T-helper 1 cell treated with Interleukin-12 subunit alpha and Interleukin-12 subunit beta and Interleukin-4 antibody, amounts not matched to agents 30 ng/mL and 1 ng/mL, for 36 hours (primary cell): ENCODE results near the gene PDZRN3. TPM values are rescaled to one million over a fixed set of nuclear protein-coding genes. Genes with fewer than 3 reads are reported as not detected.
"Not testable (repeated sequence)": the region's sequence is repeated elsewhere in the genome, so short reads cannot be mapped to it uniquely, and the experiment has no call there.

ENCODE experiments used
- intact Hi-C: fragments of 100-400 bp; cut with micrococcal nuclease; formaldehyde crosslinking; loops from one replicate; pipeline ENCODE4 v1.15.1; 2024
- total RNA-seq: library from RNA; stranded (reverse); gene quantifications from 2 replicates; pipeline ENCODE4 v1.2.3, GENCODE V29; 2022

The PDZRN3 gene
- total RNA-seq, 1 donor from 2014 or later: not detected

GRCh38 chr3:73592154-73593144 is 32.3 kb downstream of the PDZRN3 start:
- intact Hi-C loops: no loop called here

- intact Hi-C loops: no loop called here
These were observed 33.4 kb downstream of the PDZRN3 start for GRCh38 chr3:73591286-73591800.

GRCh38 chr3:73586628-73587027 is 38.1 kb downstream of the PDZRN3 start:
- intact Hi-C loops: no loop called here

- intact Hi-C loops: no loop called here
These were observed 38.6 kb downstream of the PDZRN3 start for GRCh38 chr3:73586190-73586589.

- intact Hi-C loops: no loop called here
These were observed 39.9 kb downstream of the PDZRN3 start for GRCh38 chr3:73584873-73585272.

- intact Hi-C loops: no loop called here
These were observed 42.2 kb downstream of the PDZRN3 start for GRCh38 chr3:73582535-73582934.

- intact Hi-C loops: no loop called here
These were observed 43.5 kb downstream of the PDZRN3 start for GRCh38 chr3:73581134-73581846.

- intact Hi-C loops: no loop called here
These were observed 44.4 kb downstream of the PDZRN3 start for GRCh38 chr3:73580343-73580742.

GRCh38 chr3:73577704-73578103 is 47.0 kb downstream of the PDZRN3 start:
- intact Hi-C loops: no loop called here

- intact Hi-C loops: no loop called here
These were observed 47.7 kb downstream of the PDZRN3 start for GRCh38 chr3:73576999-73577461.

- intact Hi-C loops: no loop called here
These were observed 48.8 kb downstream of the PDZRN3 start for GRCh38 chr3:73575953-73576352.

GRCh38 chr3:73575519-73575918 is 49.2 kb downstream of the PDZRN3 start:
- intact Hi-C loops: no loop called here

GRCh38 chr3:73573204-73573603 is 51.5 kb downstream of the PDZRN3 start:
- intact Hi-C loops: no loop called here

- intact Hi-C loops: no loop called here
These were observed 52.4 kb downstream of the PDZRN3 start for GRCh38 chr3:73572368-73572767.

- intact Hi-C loops: no loop called here
These were observed 53.4 kb downstream of the PDZRN3 start for GRCh38 chr3:73571238-73571794.

GRCh38 chr3:73569246-73569760 is 55.4 kb downstream of the PDZRN3 start:
- intact Hi-C loops: no loop called here

GRCh38 chr3:73568371-73568862 is 56.3 kb downstream of the PDZRN3 start:
- intact Hi-C loops: no loop called here

GRCh38 chr3:73565374-73565773 is 59.4 kb downstream of the PDZRN3 start:
- intact Hi-C loops: not testable (repeated sequence)

GRCh38 chr3:73563896-73564582 is 60.7 kb downstream of the PDZRN3 start:
- intact Hi-C loops: no loop called here

GRCh38 chr3:73561494-73561893 is 63.2 kb downstream of the PDZRN3 start:
- intact Hi-C loops: no loop called here

- intact Hi-C loops: no loop called here
These were observed 65.0 kb downstream of the PDZRN3 start for GRCh38 chr3:73559749-73560148.
